NOMO-1 treated with dmso at 0.1 percent for 144 hours (cell line): ENCODE data around the gene KDM6A.
"Not testable (repeated sequence)": the region's sequence is repeated elsewhere in the genome, so short reads cannot be mapped to it uniquely, and the experiment has no call there.

Experiments
- DNase-seq: peaks from one replicate; lab custom pipeline; 2025; ENCODE audit not compliant: unreplicated experiment; lab: John Stamatoyannopoulos, UW

Gene KDM6A

DNA sequence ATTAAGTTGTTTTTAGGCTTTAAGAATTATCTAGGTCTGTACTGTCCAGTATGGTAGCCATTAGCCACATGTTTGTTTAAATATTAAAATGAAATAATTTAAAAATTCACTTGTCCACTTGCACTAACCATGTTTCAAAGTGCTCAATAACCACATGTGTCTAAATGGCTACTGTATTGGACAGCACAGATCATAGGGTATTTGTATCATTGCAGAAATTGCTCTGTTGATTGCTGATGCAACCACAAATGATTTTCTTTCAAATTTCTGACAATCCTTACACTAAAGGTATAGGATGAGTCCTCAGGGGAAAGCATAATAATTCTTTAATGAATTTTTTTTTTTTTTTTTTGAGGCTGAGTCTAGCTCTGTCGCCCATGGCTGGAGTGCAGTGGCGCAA is 84.9 kb downstream of the KDM6A start:
- no peak for DNase-seq

DNA sequence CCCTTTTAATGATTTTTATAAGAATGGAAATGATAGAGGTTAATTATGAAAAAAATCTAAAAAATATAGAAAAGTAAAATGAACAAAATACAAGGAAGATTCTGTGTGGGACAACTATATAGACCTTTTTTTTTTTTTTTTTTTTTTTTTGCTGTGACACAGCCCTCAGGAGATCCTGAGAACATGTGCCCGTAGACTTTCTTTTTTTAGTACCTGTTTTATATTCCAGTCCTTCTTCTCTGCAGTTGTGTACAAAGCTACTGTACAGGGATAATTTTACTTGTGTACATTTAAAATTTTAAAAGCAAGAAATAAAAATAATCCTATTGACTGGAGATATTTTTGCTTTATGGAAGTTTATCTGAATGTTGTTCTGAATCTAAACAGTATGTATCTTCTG is 85.5 kb downstream of the KDM6A start:
- no peak for DNase-seq

DNA sequence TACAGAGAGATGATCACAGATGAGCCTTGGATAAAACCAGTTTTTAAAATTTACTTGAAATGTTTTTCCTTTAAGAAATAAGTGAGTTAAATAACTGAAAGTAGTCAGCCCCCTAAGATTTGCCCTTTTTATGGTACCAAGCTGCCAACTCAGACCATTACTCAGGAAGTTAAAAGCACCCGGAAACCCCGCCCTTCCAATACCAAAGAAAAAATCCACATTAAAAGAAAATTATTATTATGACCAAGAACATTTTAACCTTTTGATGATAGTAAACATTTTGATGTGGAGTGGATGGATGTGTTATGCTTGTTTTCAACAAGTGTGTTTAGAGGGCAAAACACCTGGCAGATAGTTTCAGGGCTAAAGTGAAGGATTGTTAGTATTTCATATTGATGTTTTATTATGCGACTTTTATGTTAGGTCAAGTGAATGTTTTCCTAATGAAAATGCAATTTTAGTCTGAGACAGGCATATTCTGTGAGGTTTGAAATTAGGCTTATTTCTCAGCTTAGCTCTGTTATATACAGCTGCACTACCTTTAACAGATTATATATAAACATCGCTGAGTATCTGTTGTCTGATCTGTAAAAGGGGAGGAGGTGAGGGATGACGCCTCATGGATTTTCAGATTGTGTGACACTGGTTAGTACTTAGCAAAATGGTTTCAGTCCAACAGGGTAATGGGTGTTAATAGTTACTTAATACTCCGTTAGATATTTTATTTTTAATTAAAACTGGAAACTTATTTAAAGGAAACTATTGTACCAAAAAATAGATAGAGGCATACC is 89.0 kb downstream of the KDM6A start:
- DNase-seq = no peak

DNA sequence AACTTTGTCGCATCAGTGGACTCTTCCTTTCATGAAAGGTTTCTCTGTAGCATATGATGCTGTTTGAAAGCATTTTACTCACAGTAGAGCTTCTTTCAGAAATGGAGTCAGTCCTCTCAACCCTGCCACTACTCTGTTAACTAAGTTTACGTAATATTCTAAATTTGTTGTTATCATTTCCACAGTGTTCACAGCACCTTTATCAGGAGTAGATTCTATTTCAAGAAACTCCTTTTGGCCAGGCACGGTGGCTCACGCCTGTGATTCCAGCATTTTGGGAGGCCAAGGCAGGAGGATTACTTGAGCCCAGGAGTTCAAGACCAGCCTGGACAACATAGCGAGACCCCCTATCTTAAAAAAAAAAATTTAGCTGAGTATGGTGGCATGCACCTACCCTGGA is 90.0 kb downstream of the KDM6A start:
- DNase-seq = no peak

DNA sequence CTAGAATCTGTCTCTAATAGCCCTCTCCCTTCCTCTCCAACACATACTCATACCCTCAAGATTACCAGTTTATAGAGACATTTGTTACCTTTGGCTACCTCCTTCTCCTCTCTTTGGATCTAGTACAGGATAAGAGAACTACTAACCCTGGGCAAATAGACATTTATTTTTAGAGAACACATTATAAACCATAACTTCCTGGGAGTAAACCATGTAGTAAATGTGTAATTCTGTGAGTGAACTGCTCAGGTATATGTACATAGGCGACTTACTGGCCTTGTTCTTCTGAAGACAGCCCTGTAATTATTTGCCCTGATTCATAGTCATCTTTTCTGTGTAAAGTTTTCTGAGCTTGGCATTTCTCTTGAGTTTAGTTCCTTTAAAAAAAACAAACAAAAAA is 94.2 kb downstream of the KDM6A start:
- no peak for DNase-seq

DNA sequence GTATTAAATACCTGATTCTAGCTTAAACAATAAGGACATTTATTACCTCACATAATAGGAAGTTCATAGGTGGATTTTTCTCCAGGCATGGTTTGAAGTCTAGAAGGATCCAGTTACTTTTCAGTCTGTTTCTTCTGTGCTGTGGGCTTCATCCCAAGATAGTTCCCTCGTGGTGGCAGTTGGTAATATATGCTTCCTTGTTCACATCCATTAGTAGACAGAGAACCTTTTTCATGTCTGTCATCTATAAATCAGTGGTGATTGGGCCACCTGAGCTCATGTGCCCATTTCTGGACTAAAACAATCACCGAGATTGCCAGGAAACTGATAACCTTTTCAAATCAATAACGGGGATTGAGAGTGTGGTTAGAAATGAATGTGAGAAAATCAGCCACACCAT is 97.7 kb downstream of the KDM6A start:
- no peak for DNase-seq

DNA sequence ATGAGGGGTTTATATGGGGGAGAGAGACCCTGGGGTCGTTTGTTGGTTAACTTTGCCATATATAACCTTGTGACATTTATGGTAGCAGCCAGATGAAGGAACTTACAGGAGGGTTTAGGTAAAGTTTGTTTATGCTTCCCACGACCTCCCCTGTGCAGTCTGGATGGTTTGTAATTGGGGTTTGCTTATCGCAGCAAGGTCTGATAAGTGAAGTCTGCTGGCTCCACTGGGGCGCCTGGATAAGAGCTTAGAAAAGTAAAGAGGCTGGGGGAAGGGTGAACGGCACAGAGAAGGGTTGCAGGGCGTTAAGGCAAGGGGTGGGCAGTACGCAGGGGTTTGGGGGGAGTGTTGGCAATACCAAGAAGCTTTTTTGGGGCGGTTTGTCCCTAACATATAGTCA is 98.7 kb downstream of the KDM6A start:
- DNase-seq = no peak

DNA sequence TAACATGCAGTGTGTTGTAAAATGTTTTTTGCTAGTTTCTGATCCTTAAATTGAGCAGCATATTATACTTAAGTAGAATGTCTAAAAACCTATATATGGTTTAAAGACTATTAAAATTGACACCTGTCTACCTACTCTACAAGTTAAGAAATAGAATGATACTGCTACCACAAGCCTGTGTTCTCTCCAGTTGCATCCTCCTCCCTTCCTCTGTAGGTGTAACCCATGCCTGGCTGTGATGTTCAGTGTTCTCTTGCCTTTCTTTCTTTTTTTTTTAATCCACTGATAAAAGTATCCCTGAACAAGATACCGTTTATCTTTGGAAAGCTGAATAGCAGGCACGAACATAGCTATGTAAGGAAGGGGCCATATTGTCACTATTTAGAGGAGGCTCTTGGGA is 99.1 kb downstream of the KDM6A start:
- DNase-seq = no peak

DNA sequence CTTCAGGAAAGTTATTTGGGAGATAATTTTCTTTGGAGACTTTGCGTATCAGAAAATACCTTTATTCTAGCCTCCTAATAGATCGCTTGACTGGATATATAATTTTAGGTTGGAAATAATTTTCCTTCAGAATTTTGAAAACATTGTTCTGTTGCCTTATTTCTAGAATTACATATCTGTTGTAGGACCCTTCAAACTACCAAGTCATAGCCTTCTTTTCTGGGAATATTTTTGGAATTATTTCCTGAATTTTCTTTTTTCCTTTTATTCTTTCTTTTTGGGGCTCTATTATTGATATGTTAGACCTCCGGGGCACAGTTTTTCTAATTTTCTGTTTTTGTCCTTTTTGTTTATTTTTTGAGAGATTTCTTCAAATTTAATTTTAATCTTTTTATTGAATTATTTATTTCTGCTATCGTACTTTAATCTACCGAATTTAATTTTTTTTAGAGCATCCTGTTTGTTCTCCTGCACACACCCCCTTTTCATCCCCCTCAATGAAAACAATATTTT is 100.5 kb downstream of the KDM6A start:
- DNase-seq = no peak

DNA sequence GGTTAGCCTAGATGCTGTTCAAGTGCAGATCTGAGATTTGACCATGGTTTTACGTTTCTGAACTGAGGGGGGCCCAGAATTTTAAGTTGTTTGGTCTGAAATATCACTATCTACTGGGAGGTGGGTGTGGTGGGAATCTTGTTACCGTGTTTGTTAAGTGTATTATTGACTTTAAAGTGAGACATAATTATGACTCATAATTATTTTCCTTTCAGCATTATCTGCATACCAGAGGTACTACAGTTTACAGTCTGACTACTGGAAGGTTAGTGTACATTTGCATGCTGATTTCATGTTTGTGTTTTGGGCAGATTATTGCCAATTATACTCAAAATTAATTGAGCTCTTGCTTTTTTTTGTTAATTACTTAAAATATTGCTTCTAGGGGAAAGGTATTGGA is 101.5 kb downstream of the KDM6A start:
- DNase-seq = no peak

DNA sequence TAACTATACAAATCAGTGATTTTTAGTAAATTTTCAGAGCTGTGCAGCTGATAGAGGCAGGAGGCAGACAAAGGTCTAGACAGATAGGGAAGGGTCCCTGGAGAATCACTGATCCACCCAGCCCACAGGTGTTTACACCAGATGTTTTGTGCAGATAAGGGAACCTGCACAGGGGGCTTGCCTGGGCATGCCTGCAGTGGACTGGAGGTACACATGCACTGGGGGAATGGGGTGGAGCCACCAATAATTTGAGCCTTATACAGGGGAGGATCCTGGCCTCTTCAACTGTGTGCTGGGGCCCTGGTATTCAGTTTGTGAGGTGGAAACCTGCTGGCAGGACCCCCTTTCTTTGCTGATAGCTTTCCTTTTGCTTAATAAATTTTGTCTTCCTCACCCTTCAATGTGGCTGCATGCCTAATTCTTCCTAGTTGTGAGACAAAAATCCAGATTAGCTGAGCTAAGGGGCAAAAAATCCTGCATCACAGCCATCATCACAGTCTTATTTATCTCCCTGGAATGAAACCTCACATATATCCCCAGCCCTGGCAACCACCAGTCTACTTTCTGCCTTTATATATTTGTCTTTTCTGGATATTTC is 102.8 kb downstream of the KDM6A start:
- no peak for DNase-seq

DNA sequence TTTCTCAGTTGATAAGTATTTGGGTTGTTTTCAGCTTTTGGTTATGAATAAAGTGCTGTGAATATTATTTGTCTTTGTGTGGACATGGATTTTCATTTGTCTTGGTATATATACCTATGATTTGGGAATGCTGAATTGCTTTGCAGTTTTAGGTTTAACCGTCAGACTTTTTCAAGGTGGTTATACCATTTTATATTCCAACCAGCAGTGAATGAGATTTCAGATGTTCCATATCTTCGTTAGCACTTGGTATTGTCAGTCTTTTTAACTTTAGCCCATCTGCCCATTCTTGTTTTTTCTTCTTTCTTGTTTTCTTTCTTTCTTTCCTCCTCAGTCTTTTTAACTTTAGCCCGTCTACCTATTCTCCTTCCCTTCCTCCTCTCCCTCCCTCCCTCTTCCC is 106.0 kb downstream of the KDM6A start:
- no peak for DNase-seq

DNA sequence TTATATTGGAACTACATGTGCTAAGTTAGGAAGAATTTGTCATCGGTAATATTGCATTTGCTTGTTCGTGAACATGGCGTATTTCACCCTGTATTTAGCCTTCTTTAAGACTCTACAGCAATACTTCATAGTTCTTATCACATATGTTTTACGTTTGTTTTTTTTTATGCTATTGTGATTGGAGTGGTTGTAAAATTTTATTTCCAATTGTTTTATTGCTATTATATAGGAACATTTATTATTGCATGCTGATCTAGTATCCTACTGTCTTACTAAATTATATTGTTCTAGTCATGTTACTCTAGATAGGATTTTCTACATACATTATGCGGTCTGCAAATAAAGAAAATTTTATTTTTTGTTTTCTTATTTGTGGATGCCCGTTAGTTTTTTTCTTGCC is 107.4 kb downstream of the KDM6A start:
- no peak for DNase-seq

DNA sequence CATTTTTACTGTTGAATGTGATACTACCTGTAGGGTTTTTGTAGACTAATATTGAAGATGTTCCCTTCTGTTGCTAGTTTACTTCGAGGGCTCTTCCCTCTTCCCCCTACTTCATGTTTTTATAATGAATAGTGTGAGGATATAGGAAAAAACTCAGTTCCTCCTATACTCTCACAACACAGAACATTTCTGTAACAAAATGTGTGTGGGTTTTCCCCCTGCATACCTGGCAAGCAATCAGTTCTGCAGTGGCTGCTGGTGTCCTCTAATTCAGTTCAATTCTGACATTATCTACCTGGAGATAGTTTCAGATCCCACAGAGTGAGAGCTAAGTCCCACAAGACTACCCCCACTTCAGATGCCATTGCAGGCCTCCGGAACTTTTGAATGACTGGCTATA is 107.9 kb downstream of the KDM6A start:
- no peak for DNase-seq

DNA sequence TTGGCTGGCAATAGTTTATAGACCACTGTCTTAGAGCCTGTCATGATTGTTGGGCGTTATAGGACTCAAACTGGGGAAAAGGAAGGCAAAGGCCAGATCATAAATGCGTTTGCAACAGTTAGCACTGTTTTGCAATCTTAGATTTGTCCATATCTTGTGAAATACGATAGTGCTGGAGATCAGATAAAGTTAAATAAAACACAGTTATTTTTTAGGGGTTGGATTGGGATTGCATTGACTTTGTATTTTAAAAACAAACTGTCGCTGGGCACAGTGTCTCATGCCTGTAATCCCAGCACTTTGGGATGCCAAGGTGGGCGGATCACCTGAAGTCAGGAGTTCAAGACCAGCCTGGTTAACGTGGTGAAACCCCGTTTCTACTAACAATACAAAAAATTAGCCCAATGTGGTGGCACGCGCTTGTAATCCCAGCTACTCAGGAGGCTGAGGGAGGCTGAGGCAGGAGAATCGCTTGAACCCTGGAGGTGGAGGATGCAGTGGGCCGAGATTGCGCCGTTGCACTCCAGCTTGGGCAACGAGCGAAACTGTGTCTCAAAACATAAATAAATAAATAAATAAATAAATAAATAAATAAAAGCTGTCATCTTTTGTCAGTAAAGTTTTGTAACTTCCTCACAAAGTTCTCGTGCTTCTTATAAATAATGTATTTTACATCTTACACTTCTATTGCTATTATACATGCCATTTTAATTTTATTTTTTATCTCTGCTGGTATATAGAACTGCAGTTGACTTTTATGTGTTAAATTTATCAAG is 117.2 kb downstream of the KDM6A start:
- DNase-seq = peak; percentile 14

DNA sequence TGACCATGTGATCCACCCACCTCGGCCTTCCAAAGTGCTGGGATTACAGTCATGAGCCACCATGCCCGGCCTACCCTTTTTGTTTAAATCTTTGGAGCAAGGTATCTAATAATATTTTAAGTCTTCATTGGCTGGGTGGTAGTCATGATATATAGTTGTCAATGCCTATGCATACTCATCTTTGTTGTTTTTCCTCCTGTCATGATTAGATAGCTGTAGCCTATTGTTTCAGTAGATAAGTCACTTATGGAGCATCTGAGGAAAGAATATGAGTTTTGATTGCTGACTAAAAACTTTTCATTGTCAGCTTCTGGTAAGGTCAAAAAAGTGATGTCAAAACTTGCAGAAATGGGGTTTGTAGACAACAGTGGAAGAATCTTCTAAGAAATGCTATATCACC is 119.8 kb downstream of the KDM6A start:
- DNase-seq = no peak

DNA sequence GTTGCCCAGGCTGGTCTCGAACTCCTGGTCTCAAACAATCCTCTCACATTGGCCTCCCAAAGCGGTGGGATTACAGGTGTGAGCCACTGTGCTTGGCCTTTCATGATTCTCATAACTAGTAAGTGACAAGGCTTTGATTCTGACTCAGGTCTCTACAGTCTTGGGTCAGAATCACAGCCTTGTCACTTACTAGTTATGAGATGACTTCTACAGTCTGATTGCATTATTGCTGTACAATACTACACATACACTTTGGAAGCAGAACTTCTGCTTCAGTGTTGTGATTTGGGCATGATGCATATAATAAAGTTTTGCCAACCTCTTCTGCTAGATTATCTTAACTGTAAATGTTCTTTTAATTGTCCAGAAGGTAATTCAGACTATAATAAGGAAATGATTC is 123.3 kb downstream of the KDM6A start:
- DNase-seq = no peak

DNA sequence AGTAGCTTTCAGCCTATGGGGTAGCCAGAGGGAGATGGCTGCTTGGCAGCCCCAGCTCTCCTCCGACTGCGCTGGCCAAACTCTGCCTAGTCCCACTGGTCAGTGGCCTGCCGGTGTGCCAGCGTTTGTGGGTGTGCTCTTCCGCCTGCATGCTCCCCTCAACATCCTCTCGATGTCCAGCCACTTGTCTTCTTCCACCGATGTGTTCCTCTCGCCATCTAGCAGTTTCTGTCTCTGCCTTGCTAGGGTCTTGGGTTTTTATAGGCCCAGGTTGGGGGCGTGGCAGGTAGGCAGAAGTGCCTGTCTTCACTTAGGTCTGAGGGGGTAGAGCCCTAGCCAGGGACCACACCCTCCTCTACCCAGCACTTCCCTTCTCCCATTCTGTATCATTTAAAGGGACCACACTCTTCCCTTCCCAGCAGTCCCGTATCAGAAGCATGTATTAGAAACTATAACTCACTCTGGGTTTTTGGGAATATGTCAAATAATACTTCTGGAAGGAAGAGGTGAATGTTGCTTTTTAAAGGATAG is 124.4 kb downstream of the KDM6A start:
- DNase-seq = peak; percentile 79

DNA sequence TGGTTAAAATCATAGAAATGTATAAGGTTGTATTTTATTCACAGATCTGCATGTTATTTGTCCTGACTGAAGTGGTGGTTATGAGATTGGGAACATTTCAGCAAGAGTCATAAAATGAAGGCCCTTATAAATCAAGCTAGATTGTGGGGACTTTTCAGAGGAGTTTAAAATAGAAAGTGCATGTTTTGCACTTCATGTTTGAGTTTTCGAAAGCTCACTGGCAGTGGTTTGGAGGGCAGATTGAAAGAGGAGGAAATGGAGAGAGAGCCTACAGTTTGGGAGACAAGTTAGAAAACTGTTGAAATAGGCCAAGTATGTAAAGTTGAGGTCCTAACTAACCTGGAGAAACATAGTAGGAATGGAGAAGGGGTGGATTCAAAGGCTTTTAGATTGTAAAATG is 124.9 kb downstream of the KDM6A start:
- no peak for DNase-seq

DNA sequence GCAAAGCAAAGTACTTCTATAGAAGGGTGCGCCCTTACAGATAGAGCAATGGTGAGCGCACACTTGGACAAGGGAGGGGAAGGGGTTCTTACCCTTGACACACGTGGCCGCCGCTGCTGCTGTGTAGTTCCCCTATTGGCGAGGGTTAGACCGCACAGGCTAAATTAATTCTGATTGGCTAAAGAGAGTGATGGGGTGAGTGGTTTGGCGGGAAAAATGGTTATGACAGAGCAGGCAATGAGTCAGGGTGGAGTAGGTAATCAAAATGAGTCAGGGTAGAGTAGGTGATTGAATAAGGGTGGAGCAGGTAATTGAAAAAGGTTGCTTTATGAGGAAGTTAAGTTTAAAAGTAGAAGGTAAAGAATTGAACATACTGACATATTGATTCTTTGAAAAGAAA is 126.2 kb downstream of the KDM6A start:
- not testable (repeated sequence) for DNase-seq

DNA sequence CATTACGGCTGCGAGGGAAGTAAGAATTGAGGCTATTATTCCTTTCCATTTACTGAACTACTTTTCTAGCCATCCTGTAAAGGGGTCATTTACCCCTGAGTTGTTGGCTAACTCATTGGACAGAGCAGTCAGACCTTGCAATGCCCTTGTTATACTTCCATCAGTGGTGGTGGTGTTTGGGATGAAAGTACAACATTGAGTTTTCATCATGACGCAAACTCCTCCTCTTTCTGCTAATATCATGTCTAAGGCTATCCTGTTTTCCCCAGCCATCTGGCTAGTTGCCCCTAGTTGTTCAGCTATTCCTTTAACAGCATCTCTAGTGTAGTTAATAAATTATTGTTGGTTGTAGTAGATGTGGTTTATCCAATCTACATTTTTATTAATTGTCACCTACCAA is 126.9 kb downstream of the KDM6A start:
- DNase-seq = not testable (repeated sequence)

DNA sequence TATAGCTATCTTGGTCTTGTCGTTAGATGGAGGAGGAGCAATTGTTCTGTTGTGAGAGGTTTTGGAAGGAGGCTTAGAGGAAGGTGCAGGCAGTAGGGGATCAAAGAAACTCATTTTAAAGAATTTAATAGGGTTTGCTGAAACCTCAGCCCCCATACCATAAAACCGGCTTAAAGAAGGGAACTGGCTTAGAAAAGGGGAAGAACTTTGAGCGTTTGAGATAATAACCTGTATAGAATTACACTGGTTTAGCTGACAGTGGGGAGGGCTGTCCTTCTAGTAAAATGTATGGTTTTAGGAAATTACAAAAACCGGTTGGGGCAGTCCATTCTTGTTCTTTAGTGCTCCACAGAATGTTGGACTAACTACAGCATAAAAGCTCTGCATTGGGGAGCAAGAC is 128.1 kb downstream of the KDM6A start:
- peak; percentile 59 for DNase-seq
